WTC11 (cell line): ENCODE results near the gene ESR2. TPM values are rescaled to one million over a fixed set of nuclear protein-coding genes. Genes with fewer than 3 reads are reported as not detected.

Experiments
- ATAC-seq: fragments of 200-7000 bp; cut with Tn5 transposase; 2 replicates; pipeline ENCODE4 v1.10.0; 2021; ENCODE audit warnings: mild to moderate bottlenecking, moderate library complexity
- CTCF ChIA-PET: fragments of 300-600 bp; sonication (Branson Sonifier 250); formaldehyde crosslinking; loops from one replicate; lab custom pipeline; 2021; ENCODE audit warnings: antibody characterized with exemption; lab: Charles Lee
- POLR2A ChIA-PET: fragments of 350-600 bp; sonication (Branson Sonifier 250); formaldehyde crosslinking; loops from one replicate; lab custom pipeline; 2021; ENCODE audit warnings: antibody characterized with exemption; lab: Charles Lee
- DNase-seq: peaks from one replicate; pipeline ENCODE4 v3.0.0; 2021; ENCODE audit warnings: low spot score
- H3K27ac Mint-ChIP-seq: 2 replicates; pipeline ENCODE4 v1.8.0; 2021; ENCODE audit warnings: mixed read lengths
- H3K27me3 Mint-ChIP-seq: 2 replicates; pipeline ENCODE4 v1.8.0; 2021; ENCODE audit warnings: low read depth, mild to moderate bottlenecking, moderate library complexity, mixed read lengths
- H3K36me3 Mint-ChIP-seq: 2 replicates; pipeline ENCODE4 v1.8.0; 2021; ENCODE audit warnings: mixed read lengths
- H3K4me1 Mint-ChIP-seq: 2 replicates; pipeline ENCODE4 v1.8.0; 2022; ENCODE audit warnings: mixed read lengths
- H3K4me3 Mint-ChIP-seq: 2 replicates; pipeline ENCODE4 v1.8.0; 2021; ENCODE audit warnings: mild to moderate bottlenecking, moderate library complexity, mixed read lengths
- H3K9me3 Mint-ChIP-seq: 2 replicates; pipeline ENCODE4 v1.8.0; 2021; ENCODE audit warnings: mixed read lengths
- AFF4 ChIP-seq: sonication (generic); formaldehyde crosslinking; IDR thresholded peaks from 2 replicates; pipeline ENCODE4 v1.8.1; 2023; ENCODE audit warnings: mild to moderate bottlenecking, missing genetic modification reagents, borderline replicate concordance
- ATF6 ChIP-seq: sonication (generic); formaldehyde crosslinking; IDR thresholded peaks from 2 replicates; pipeline ENCODE4 v1.8.1; 2023; ENCODE audit warnings: mild to moderate bottlenecking, missing genetic modification reagents
- CREB1 ChIP-seq: sonication (generic); formaldehyde crosslinking; IDR thresholded peaks from 2 replicates; pipeline ENCODE4 v1.8.0; 2023; ENCODE audit warnings: mild to moderate bottlenecking, missing genetic modification reagents
- CREM ChIP-seq: sonication (generic); formaldehyde crosslinking; IDR thresholded peaks from 2 replicates; pipeline ENCODE4 v1.8.1; 2022; ENCODE audit warnings: mild to moderate bottlenecking, missing genetic modification reagents, moderate library complexity
- ETV6 ChIP-seq: sonication (generic); formaldehyde crosslinking; IDR thresholded peaks from 2 replicates; pipeline ENCODE4 v1.8.1; 2022; ENCODE audit warnings: mild to moderate bottlenecking, missing genetic modification reagents
- FOXJ3 ChIP-seq: sonication (generic); formaldehyde crosslinking; IDR thresholded peaks from 2 replicates; pipeline ENCODE4 v1.9.0; 2021; ENCODE audit warnings: missing genetic modification reagents, mild to moderate bottlenecking, borderline replicate concordance
- GTF2I ChIP-seq: fragments of 250-450 bp; sonication (Bioruptor Pico); conservative IDR thresholded peaks from 2 replicates; pipeline ENCODE4 v1.4.0; 2021; ENCODE audit warnings: mild to moderate bottlenecking
- HMGA2 ChIP-seq: fragments of 250-450 bp; sonication (Bioruptor Pico); IDR thresholded peaks from 2 replicates; pipeline ENCODE4 v1.4.0; 2021; ENCODE audit warnings: mild to moderate bottlenecking, moderate library complexity
- JAZF1 ChIP-seq: fragments of 250-450 bp; sonication (Bioruptor Pico); IDR thresholded peaks from 2 replicates; pipeline ENCODE4 v1.9.0; 2021; ENCODE audit warnings: moderate library complexity, mild to moderate bottlenecking, inconsistent platforms
- NFE2L1 ChIP-seq: sonication (generic); formaldehyde crosslinking; IDR thresholded peaks from 2 replicates; pipeline ENCODE4 v1.8.1; 2023; ENCODE audit warnings: missing genetic modification reagents
- NR3C1 ChIP-seq: sonication (generic); formaldehyde crosslinking; conservative IDR thresholded peaks from 2 replicates; pipeline ENCODE4 v1.8.1; 2023; ENCODE audit warnings: low read depth, mild to moderate bottlenecking, missing genetic modification reagents
- OVOL2 ChIP-seq: fragments of 250-450 bp; sonication (Bioruptor Pico); IDR thresholded peaks from 2 replicates; pipeline ENCODE4 v1.9.0; 2021; ENCODE audit warnings: mild to moderate bottlenecking, borderline replicate concordance
- RELA ChIP-seq: sonication (generic); formaldehyde crosslinking; IDR thresholded peaks from 2 replicates; pipeline ENCODE4 v1.8.1; 2022; ENCODE audit warnings: missing genetic modification reagents, mild to moderate bottlenecking, borderline replicate concordance
- RORB ChIP-seq: fragments of 250-450 bp; sonication (Bioruptor Pico); IDR thresholded peaks from 2 replicates; pipeline ENCODE4 v1.9.0; 2021; ENCODE audit warnings: mild to moderate bottlenecking
- SMAD3 ChIP-seq: sonication (generic); formaldehyde crosslinking; IDR thresholded peaks from 2 replicates; pipeline ENCODE4 v1.8.0; 2022; ENCODE audit warnings: missing genetic modification reagents, mild to moderate bottlenecking, borderline replicate concordance
- SMAD4 ChIP-seq: sonication (generic); formaldehyde crosslinking; IDR thresholded peaks from 2 replicates; pipeline ENCODE4 v1.8.0; 2022; ENCODE audit warnings: mild to moderate bottlenecking, missing genetic modification reagents
- TEAD1 ChIP-seq: sonication (generic); formaldehyde crosslinking; IDR thresholded peaks from 2 replicates; pipeline ENCODE4 v1.8.0; 2022; ENCODE audit warnings: mild to moderate bottlenecking, missing genetic modification reagents
- TEAD4 ChIP-seq: sonication (generic); formaldehyde crosslinking; IDR thresholded peaks from 2 replicates; pipeline ENCODE4 v1.8.0; 2022; ENCODE audit warnings: mild to moderate bottlenecking, missing genetic modification reagents
- ZBTB21 ChIP-seq: sonication (generic); formaldehyde crosslinking; IDR thresholded peaks from 2 replicates; pipeline ENCODE4 v1.8.1; 2023; ENCODE audit warnings: mild to moderate bottlenecking, missing genetic modification reagents, borderline replicate concordance
- ZNF263 ChIP-seq: sonication (generic); formaldehyde crosslinking; IDR thresholded peaks from 2 replicates; pipeline ENCODE4 v1.8.1; 2022; ENCODE audit warnings: low read depth, mild to moderate bottlenecking, moderate library complexity, missing genetic modification reagents
- ZNF396 ChIP-seq: fragments of 250-450 bp; sonication (Bioruptor Pico); IDR thresholded peaks from 2 replicates; pipeline ENCODE4 v1.8.0; 2021; ENCODE audit warnings: mild to moderate bottlenecking, moderate library complexity, borderline replicate concordance
- ZNF671 ChIP-seq: fragments of 250-450 bp; sonication (Bioruptor Pico); IDR thresholded peaks from 2 replicates; pipeline ENCODE4 v1.8.0; 2021; ENCODE audit warnings: mild to moderate bottlenecking
- total RNA-seq: library from RNA; stranded (reverse); gene quantifications from 3 replicates; pipeline ENCODE4 v1.2.3, GENCODE V29; 2021
- TF ChIP-seq, protein P1 (sequence below): fragments of 250-450 bp; sonication (Bioruptor Pico); IDR thresholded peaks from 2 replicates; pipeline ENCODE4 v1.9.0; 2021; ENCODE audit warnings: moderate library complexity, mild to moderate bottlenecking, inconsistent platforms, borderline replicate concordance
- TF ChIP-seq, protein P2 (sequence below): sonication (generic); formaldehyde crosslinking; IDR thresholded peaks from 2 replicates; pipeline ENCODE4 v1.8.0; 2022; ENCODE audit warnings: mild to moderate bottlenecking, missing genetic modification reagents
- TF ChIP-seq, protein P3 (sequence below): sonication (generic); formaldehyde crosslinking; IDR thresholded peaks from 2 replicates; pipeline ENCODE4 v1.8.0; 2023; ENCODE audit warnings: missing genetic modification reagents
- TF ChIP-seq, protein P4 (sequence below): fragments of 250-450 bp; sonication (Bioruptor Pico); IDR thresholded peaks from 2 replicates; pipeline ENCODE4 v1.9.0; 2021; ENCODE audit warnings: mild to moderate bottlenecking

Gene ESR2
- total RNA-seq, 1 experiment from 2014 or later: 0.50 TPM

DNA sequence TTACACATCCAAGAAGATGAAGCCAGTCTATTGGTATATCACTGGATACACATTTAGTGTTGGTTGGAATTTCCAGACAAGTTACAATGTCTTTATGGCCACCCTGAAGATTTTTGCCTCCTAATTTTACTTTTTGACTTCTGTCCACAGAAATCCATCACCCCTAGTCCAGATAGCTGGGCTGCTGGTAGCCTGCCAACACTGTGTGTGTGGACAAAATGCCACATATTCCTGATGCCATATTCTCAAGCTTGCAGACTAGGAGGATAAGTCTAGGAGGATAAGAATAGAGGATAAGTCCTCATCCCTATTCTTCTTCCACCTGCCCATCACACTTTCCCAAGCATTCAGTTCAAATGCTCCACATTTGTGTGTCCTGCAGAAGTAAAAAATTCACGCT is 4.6 kb downstream of the ESR2 start:
- DNase-seq: no peak
- H3K27ac Mint-ChIP-seq: no peak overlapping the region
- no peaks in the 10 kb centered on the region for H3K36me3 Mint-ChIP-seq
- POLR2A ChIA-PET: interaction anchor here (0.7 kb wide), 1 partner anchor 453 kb away, joined by 4 read pairs; no protein-coding TSS in a partner anchor
- peaks cover 10% of the 10 kb centered on the region for H3K4me1 Mint-ChIP-seq
- H3K9me3 Mint-ChIP-seq: no peaks in the 10 kb centered on the region
- no peak overlapping the region for H3K4me3 Mint-ChIP-seq
- no peak for TF ChIP-seq OVOL2 (CRISPR knock-in tag)
- no peak for TF ChIP-seq AFF4 (CRISPR knock-in tag)
- TF ChIP-seq HMGA2 (CRISPR knock-in tag): no peak
- no peak for TF ChIP-seq RELA (CRISPR knock-in tag)
- no peak for TF ChIP-seq CREM (CRISPR knock-in tag)
- TF ChIP-seq, protein P1, sequence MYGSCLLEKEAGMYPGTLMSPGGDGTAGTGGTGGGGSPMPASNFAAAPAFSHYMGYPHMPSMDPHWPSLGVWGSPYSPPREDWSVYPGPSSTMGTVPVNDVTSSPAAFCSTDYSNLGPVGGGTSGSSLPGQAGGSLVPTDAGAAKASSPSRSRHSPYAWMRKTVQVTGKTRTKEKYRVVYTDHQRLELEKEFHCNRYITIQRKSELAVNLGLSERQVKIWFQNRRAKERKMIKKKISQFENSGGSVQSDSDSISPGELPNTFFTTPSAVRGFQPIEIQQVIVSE (CRISPR knock-in tag): no peak
- no peak for TF ChIP-seq NFE2L1 (CRISPR knock-in tag)
- no peak for ATAC-seq
- peaks cover 23% of the 10 kb centered on the region for H3K27me3 Mint-ChIP-seq
- CTCF ChIA-PET: interaction anchor here (1.7 kb wide), 1 partner anchor 14 kb away, joined by 4 read pairs; no protein-coding TSS in a partner anchor

- H3K9me3 Mint-ChIP-seq: no peaks in the 10 kb centered on the region
- no peaks in the 10 kb centered on the region for H3K27me3 Mint-ChIP-seq
- ChIA-PET POLR2A (no interaction called here), CTCF (no interaction called here)
- H3K36me3 Mint-ChIP-seq: no peaks in the 10 kb centered on the region
- ATAC-seq (no peak), DNase-seq (no peak)
- H3K4me3 Mint-ChIP-seq: no peak overlapping the region
- H3K27ac Mint-ChIP-seq: no peak overlapping the region
- TF ChIP-seq GTF2I (CRISPR knock-in tag) (no peak), ZNF671 (CRISPR knock-in tag) (no peak), ZBTB21 (CRISPR knock-in tag) (no peak), FOXJ3 (CRISPR knock-in tag) (no peak), SMAD3 (CRISPR knock-in tag) (no peak), RORB (CRISPR knock-in tag) (no peak), ATF6 (CRISPR knock-in tag) (no peak), TEAD1 (no peak), ZNF263 (no peak), JAZF1 (CRISPR knock-in tag) (no peak), TEAD4 (CRISPR knock-in tag) (no peak), NR3C1 (CRISPR knock-in tag) (no peak), ZNF396 (CRISPR knock-in tag) (no peak), SMAD4 (CRISPR knock-in tag) (no peak), CREB1 (CRISPR knock-in tag) (no peak), ETV6 (CRISPR knock-in tag) (no peak)
- TF ChIP-seq, protein P2, sequence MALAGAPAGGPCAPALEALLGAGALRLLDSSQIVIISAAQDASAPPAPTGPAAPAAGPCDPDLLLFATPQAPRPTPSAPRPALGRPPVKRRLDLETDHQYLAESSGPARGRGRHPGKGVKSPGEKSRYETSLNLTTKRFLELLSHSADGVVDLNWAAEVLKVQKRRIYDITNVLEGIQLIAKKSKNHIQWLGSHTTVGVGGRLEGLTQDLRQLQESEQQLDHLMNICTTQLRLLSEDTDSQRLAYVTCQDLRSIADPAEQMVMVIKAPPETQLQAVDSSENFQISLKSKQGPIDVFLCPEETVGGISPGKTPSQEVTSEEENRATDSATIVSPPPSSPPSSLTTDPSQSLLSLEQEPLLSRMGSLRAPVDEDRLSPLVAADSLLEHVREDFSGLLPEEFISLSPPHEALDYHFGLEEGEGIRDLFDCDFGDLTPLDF (CRISPR knock-in tag): no peak
- TF ChIP-seq, protein P3, sequence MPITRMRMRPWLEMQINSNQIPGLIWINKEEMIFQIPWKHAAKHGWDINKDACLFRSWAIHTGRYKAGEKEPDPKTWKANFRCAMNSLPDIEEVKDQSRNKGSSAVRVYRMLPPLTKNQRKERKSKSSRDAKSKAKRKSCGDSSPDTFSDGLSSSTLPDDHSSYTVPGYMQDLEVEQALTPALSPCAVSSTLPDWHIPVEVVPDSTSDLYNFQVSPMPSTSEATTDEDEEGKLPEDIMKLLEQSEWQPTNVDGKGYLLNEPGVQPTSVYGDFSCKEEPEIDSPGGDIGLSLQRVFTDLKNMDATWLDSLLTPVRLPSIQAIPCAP (CRISPR knock-in tag): no peak
- TF ChIP-seq, protein P4, sequence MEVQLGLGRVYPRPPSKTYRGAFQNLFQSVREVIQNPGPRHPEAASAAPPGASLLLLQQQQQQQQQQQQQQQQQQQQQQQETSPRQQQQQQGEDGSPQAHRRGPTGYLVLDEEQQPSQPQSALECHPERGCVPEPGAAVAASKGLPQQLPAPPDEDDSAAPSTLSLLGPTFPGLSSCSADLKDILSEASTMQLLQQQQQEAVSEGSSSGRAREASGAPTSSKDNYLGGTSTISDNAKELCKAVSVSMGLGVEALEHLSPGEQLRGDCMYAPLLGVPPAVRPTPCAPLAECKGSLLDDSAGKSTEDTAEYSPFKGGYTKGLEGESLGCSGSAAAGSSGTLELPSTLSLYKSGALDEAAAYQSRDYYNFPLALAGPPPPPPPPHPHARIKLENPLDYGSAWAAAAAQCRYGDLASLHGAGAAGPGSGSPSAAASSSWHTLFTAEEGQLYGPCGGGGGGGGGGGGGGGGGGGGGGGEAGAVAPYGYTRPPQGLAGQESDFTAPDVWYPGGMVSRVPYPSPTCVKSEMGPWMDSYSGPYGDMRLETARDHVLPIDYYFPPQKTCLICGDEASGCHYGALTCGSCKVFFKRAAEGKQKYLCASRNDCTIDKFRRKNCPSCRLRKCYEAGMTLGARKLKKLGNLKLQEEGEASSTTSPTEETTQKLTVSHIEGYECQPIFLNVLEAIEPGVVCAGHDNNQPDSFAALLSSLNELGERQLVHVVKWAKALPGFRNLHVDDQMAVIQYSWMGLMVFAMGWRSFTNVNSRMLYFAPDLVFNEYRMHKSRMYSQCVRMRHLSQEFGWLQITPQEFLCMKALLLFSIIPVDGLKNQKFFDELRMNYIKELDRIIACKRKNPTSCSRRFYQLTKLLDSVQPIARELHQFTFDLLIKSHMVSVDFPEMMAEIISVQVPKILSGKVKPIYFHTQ (CRISPR knock-in tag): no peak
- peaks cover 20% of the 10 kb centered on the region for H3K4me1 Mint-ChIP-seq
Measured at GRCh38 chr14:64281805-64282204, 12.4 kb downstream of the ESR2 start.
